HepG2 (cell line): ENCODE results near the gene SDCCAG8. TPM values are rescaled to one million over a fixed set of nuclear protein-coding genes. Genes with fewer than 3 reads are reported as not detected.

Source experiments
- ATAC-seq: fragments of 200-7000 bp; cut with Tn5 transposase; 3 replicates; pipeline ENCODE4 v1.9.1; 2020; ENCODE audit warnings: mild to moderate bottlenecking, moderate library complexity
- BruUV-seq: library from RNA; stranded (reverse); fragments of 400-500 nt; replicated peaks from 2 replicates; lab custom pipeline; 2021; lab: Mats Ljungman, UMichigan
- CTCF ChIA-PET: fragments of 300-600 bp; formaldehyde crosslinking; extraction: SDS; loops from one replicate; lab custom pipeline; 2021; ENCODE audit warnings: low total read pairs, inconsistent platforms, low intra/inter-chr PET ratio; lab: Yijun Ruan, JAX
- POLR2A ChIA-PET: fragments of 350-600 bp; sonication (Branson Sonifier 250); formaldehyde crosslinking; loops from one replicate; lab custom pipeline; 2020; ENCODE audit warnings: antibody characterized with exemption, inconsistent platforms; lab: Yijun Ruan, JAX
- DNase-seq: peaks from one replicate; pipeline ENCODE4 v3.0.0-alpha.2; 2015; ENCODE audit warnings: low spot score
- FAIRE-seq: peaks from 3 replicates; lab custom pipeline; 2011; peaks lifted over from hg19 to GRCh38; lab: Jason Lieb, UNC
- H2AFZ ChIP-seq: one replicate; pipeline ENCODE4 v1.6.1; 2011; ENCODE audit warnings: low read length, inconsistent platforms
- H3K27ac ChIP-seq: fragments of 300-600 bp; 3 replicates; pipeline ENCODE4 v1.8.0; 2011; ENCODE audit warnings: mixed run types, mild to moderate bottlenecking, mixed read lengths, low read length, inconsistent platforms; ENCODE audit not compliant: insufficient read depth; ENCODE audit errors: extremely low read length
- H3K27me3 ChIP-seq, 2 experiments: fragments of 200-600 bp in 1 of 2; 2 replicates in 1 of 2; 3 replicates in 1 of 2; pipeline versions ENCODE4 v1.6.0 to v1.8.0; 2011; ENCODE audit warnings: low read length in 2 of 2, mild to moderate bottlenecking in 2 of 2, moderate library complexity in 2 of 2, inconsistent platforms in 1 of 2; ENCODE audit not compliant: insufficient read depth in 2 of 2, control insufficient read depth in 1 of 2
- H3K36me3 ChIP-seq, 2 experiments: fragments of 200-600 bp in 1 of 2; replicated peaks in 1 of 2; 2 replicates in 1 of 2; 3 replicates in 1 of 2; pipeline versions ENCODE4 v1.5.1 to v1.8.0; 2011; ENCODE audit warnings: low read length in 2 of 2, inconsistent platforms in 1 of 2; ENCODE audit not compliant: insufficient read depth in 2 of 2, control insufficient read depth in 1 of 2
- H3K4me1 ChIP-seq: 2 replicates; pipeline ENCODE4 v1.5.1; 2012; ENCODE audit warnings: low read length, inconsistent platforms; ENCODE audit not compliant: insufficient read depth
- H3K4me2 ChIP-seq: 2 replicates; pipeline ENCODE4 v1.6.0; 2011; ENCODE audit warnings: low read depth, low read length, inconsistent platforms
- H3K4me3 ChIP-seq, 3 experiments: fragments of 200-600 bp in 1 of 3; sonication (generic), shearing (Covaris generic) in 1 of 3; replicated peaks in 1 of 3; 2 replicates each; pipeline ENCODE4 v1.5.1; 2011 to 2016; ENCODE audit warnings: low read length in 3 of 3, inconsistent platforms in 2 of 3, low read depth in 2 of 3, mild to moderate bottlenecking in 2 of 3, control low read depth in 1 of 3, mixed read lengths in 1 of 3; ENCODE audit not compliant: insufficient read depth in 1 of 3
- H3K79me2 ChIP-seq: one replicate; pipeline ENCODE4 v1.6.1; 2011; ENCODE audit warnings: low read length, inconsistent platforms; ENCODE audit not compliant: insufficient read depth
- H3K9ac ChIP-seq: 2 replicates; pipeline ENCODE4 v1.6.0; 2011; ENCODE audit warnings: mild to moderate bottlenecking, low read depth, low read length, inconsistent platforms; ENCODE audit not compliant: insufficient read depth
- H3K9me3 ChIP-seq: 2 replicates; pipeline ENCODE4 v1.5.1; 2012; ENCODE audit warnings: mild to moderate bottlenecking, low read length
- H4K20me1 ChIP-seq: 2 replicates; pipeline ENCODE4 v1.6.0; 2011; ENCODE audit warnings: inconsistent platforms, mild to moderate bottlenecking, low read length, moderate library complexity; ENCODE audit not compliant: insufficient read depth
- CHD2 ChIP-seq: IDR thresholded peaks from 2 replicates; pipeline ENCODE4 v1.6.1; 2011; ENCODE audit warnings: low read depth, low read length, improper control_type of control experiment
- MBNL3 ChIP-seq: fragments of 250-450 bp; sonication (Bioruptor Pico); conservative IDR thresholded peaks from 2 replicates; pipeline ENCODE4 v1.8.0; 2022; ENCODE audit warnings: mild to moderate bottlenecking, inconsistent platforms
- NR2F6 ChIP-seq, 2 experiments: IDR thresholded peaks; 2 replicates each; pipeline ENCODE4 v1.6.1; 2016; ENCODE audit warnings: antibody characterized with exemption in 1 of 2, mild to moderate bottlenecking in 1 of 2
- PBX3 ChIP-seq: sonication (generic); formaldehyde crosslinking; IDR thresholded peaks from 2 replicates; pipeline ENCODE4 v1.8.1; 2023; ENCODE audit warnings: missing genetic modification reagents, inconsistent platforms, borderline replicate concordance
- ZFP91 ChIP-seq: sonication (generic); formaldehyde crosslinking; IDR thresholded peaks from 2 replicates; pipeline ENCODE4 v1.9.0; 2022; ENCODE audit warnings: missing genetic modification reagents, mild to moderate bottlenecking, borderline replicate concordance
- ZMYM2 ChIP-seq: sonication (generic); formaldehyde crosslinking; IDR thresholded peaks from 2 replicates; pipeline ENCODE4 v1.8.0; 2022; ENCODE audit warnings: mild to moderate bottlenecking, missing genetic modification reagents
- ZMYM4 ChIP-seq: sonication (generic); formaldehyde crosslinking; IDR thresholded peaks from 2 replicates; pipeline ENCODE4 v1.8.1; 2023; ENCODE audit warnings: mild to moderate bottlenecking, missing genetic modification reagents
- ZNF382 ChIP-seq: sonication (generic); formaldehyde crosslinking; IDR thresholded peaks from 2 replicates; pipeline ENCODE4 v1.5.0; 2020; ENCODE audit warnings: missing genetic modification reagents, mild to moderate bottlenecking, borderline replicate concordance
- ZNF644 ChIP-seq: IDR thresholded peaks from 2 replicates; pipeline ENCODE4 v1.6.1; 2016; ENCODE audit warnings: low read depth
- WGBS: methylation state at CpG from one replicate; pipeline ENCODE4 v1.1.6; 2017; ENCODE audit warnings: low lambda C conversion rate; 5-methylcytosine and 5-hydroxymethylcytosine counted together
- in situ Hi-C: cut with HindIII; loops from 2 replicates; pipeline ENCODE4 v1.10.0; 2017; ENCODE audit warnings: low pct_unique_long_range_greater_than_20kb; ENCODE audit not compliant: extremely low pct_ligation_motif_present
- intact Hi-C: fragments of 100-400 bp; cut with micrococcal nuclease; formaldehyde crosslinking; loops from one replicate; pipeline ENCODE4 v1.10.0; 2022; ENCODE audit not compliant: unreplicated experiment
- polyA plus RNA-seq, 8 experiments: library from polyadenylated mRNA; depleted of rRNA in 3 of 8; stranded (reverse) in 7 of 8; unstranded in 1 of 8; fragments of >200 nt; fragmentation: Illumina TruSeq in 4 of 8; extraction: Trizol in 4 of 8; gene quantifications; 2 replicates each; pipeline versions ENCODE4 v1.2.1 to v1.2.3, GENCODE V29; 2011 to 2016; ENCODE audit warnings: low read depth in 4 of 8, missing spikeins in 1 of 8, mixed read lengths in 1 of 8; ENCODE audit not compliant: insufficient read depth in 1 of 8
- total RNA-seq, 5 experiments: library from RNA; depleted of rRNA; stranded (reverse); fragments of >200 nt; fragmentation: Illumina TruSeq; extraction: Trizol; gene quantifications; 2 replicates each; pipeline ENCODE4 v1.2.3, GENCODE V29; 2016; ENCODE audit warnings: low read depth in 1 of 5

The SDCCAG8 gene
- total and polyA plus RNA-seq, 2 of the 13 experiments (the other 11 are each of a cell fraction or from before 2014, with no cell fraction given) = 9.5 to 13.4 TPM

- H3K79me2 ChIP-seq = no peaks in the 10 kb centered on the region
- TF ChIP-seq CHD2 = no peak
- TF ChIP-seq, all 625 proteins: peak for 0
- POLR2A ChIA-PET = no interaction called here
- CTCF ChIA-PET = no interaction called here
- Histone ChIP-seq H3K36me3 (no peaks in the 10 kb centered on the region), H4K20me1 (no peaks in the 10 kb centered on the region), H2AFZ (no peak overlapping the region), H3K27ac (no peak overlapping the region), H3K9me3 (no peaks in the 10 kb centered on the region), H3K4me2 (no peak overlapping the region), H3K9ac (no peak overlapping the region), H3K4me1 (no peaks in the 10 kb centered on the region), H3K27me3 (no peaks in the 10 kb centered on the region), H3K4me3 (no peak overlapping the region)
- WGBS = 98% methylated on average over 9 of the region's 9 CpGs
- in situ Hi-C loops (no loop called here), intact Hi-C loops (no loop called here)
- DNase-seq (no peak), ATAC-seq (no peak), FAIRE-seq (no peak)
- no TSS peak for BruUV-seq
Observed at GRCh38 chr1:243415663-243416408, 160.0 kb downstream of the SDCCAG8 start.

- no peak for DNase-seq
- no peaks in the 10 kb centered on the region for H4K20me1 ChIP-seq
- TF ChIP-seq MBNL3 (no peak), ZMYM4 (CRISPR knock-in tag) (no peak), ZMYM2 (no peak), PBX3 (CRISPR knock-in tag) (no peak), ZNF644 (CRISPR knock-in tag) (no peak), NR2F6 (IDR thresholded peaks at IDR 0.05) (no peak), NR2F6 (CRISPR knock-in tag; IDR thresholded peaks at IDR 0.05) (no peak), ZFP91 (no peak), ZNF382 (CRISPR knock-in tag) (no peak)
- TF ChIP-seq, all 625 proteins: peak for 0
- ATAC-seq (no peak), FAIRE-seq (no peak)
- Histone ChIP-seq H3K4me3 (no peak overlapping the region), H3K9me3 (no peaks in the 10 kb centered on the region), H3K4me1 (no peaks in the 10 kb centered on the region), H3K27ac (no peak overlapping the region), H3K9ac (no peak overlapping the region), H3K36me3 (no peaks in the 10 kb centered on the region), H3K27me3 (no peaks in the 10 kb centered on the region), H3K79me2 (no peaks in the 10 kb centered on the region), H3K4me2 (no peak overlapping the region), H2AFZ (no peak overlapping the region)
- BruUV-seq = no TSS peak
- CTCF ChIA-PET = no interaction called here
- in situ Hi-C loops = no loop called here
- POLR2A ChIA-PET = no interaction called here
- intact Hi-C loops = no loop called here
Observed at GRCh38 chr1:243416495-243416894, 160.7 kb downstream of the SDCCAG8 start.
